Type B pancreatic cell (in vitro differentiated cells): Measurements from ENCODE around the gene MPIG6B. TPM values are rescaled to one million over a fixed set of nuclear protein-coding genes. Genes with fewer than 3 reads are reported as not detected.

Source experiments
- DNase-seq: peaks from one replicate; pipeline ENCODE4 v3.0.0; 2021; ENCODE audit warnings: mixed read lengths; ENCODE audit not compliant: unreplicated experiment; ENCODE audit errors: extremely low spot score
- H3K27ac Mint-ChIP-seq: 2 replicates; pipeline ENCODE4 v1.8.0; 2021; ENCODE audit warnings: mild to moderate bottlenecking, mixed read lengths
- H3K27me3 Mint-ChIP-seq: 2 replicates; pipeline ENCODE4 v1.8.0; 2021; ENCODE audit warnings: mixed read lengths
- H3K36me3 Mint-ChIP-seq: 2 replicates; pipeline ENCODE4 v1.8.0; 2021; ENCODE audit warnings: mixed read lengths
- H3K4me1 Mint-ChIP-seq: one replicate; pipeline ENCODE4 v1.8.0; 2021; ENCODE audit warnings: mixed read lengths; ENCODE audit not compliant: unreplicated experiment
- H3K4me3 Mint-ChIP-seq: 2 replicates; pipeline ENCODE4 v1.8.0; 2021; ENCODE audit warnings: mild to moderate bottlenecking, mixed read lengths
- H3K9me3 Mint-ChIP-seq: 2 replicates; pipeline ENCODE4 v1.8.0; 2021; ENCODE audit warnings: mixed read lengths
- CTCF ChIP-seq: fragments of 200-600 bp; sonication (generic); conservative IDR thresholded peaks from 2 replicates; pipeline ENCODE4 v1.5.0; 2021; ENCODE audit warnings: antibody characterized with exemption, mild to moderate bottlenecking
- total RNA-seq: library from RNA; stranded (reverse); gene quantifications from 2 replicates; pipeline ENCODE4 v1.2.1, GENCODE V29; 2021; ENCODE audit warnings: low replicate concordance

The MPIG6B gene
- total RNA-seq, 1 donor from 2014 or later = 0.41 TPM

- peak; percentile 18 for TF ChIP-seq CTCF
- DNase-seq = no peak
- no peaks in the 10 kb centered on the region for H3K9me3 Mint-ChIP-seq
- peak overlapping the region; percentile 87 for H3K4me3 Mint-ChIP-seq
- no peaks in the 10 kb centered on the region for H3K27me3 Mint-ChIP-seq
- H3K36me3 Mint-ChIP-seq = peaks cover 2% of the 10 kb centered on the region
- H3K4me1 Mint-ChIP-seq = peaks cover 20% of the 10 kb centered on the region
- peak overlapping the region; percentile 77 for H3K27ac Mint-ChIP-seq
Observed at GRCh38 chr6:31681135-31681671, 42.0 kb upstream of the MPIG6B start.

- TF ChIP-seq CTCF = no peak
- Mint-ChIP-seq H3K27me3 (no peaks in the 10 kb centered on the region), H3K36me3 (peaks cover 5% of the 10 kb centered on the region), H3K4me3 (peak overlapping the region; percentile 87), H3K27ac (peak overlapping the region; percentile 95), H3K4me1 (peaks cover 20% of the 10 kb centered on the region), H3K9me3 (no peaks in the 10 kb centered on the region)
- DNase-seq = no peak
Observed at GRCh38 chr6:31683591-31683990, 39.6 kb upstream of the MPIG6B start.

- no peaks in the 10 kb centered on the region for H3K9me3 Mint-ChIP-seq
- peak overlapping the region; percentile 10 for H3K27ac Mint-ChIP-seq
- peaks cover 10% of the 10 kb centered on the region for H3K4me1 Mint-ChIP-seq
- no peak overlapping the region for H3K4me3 Mint-ChIP-seq
- H3K27me3 Mint-ChIP-seq = no peaks in the 10 kb centered on the region
- DNase-seq = no peak
- peaks cover 13% of the 10 kb centered on the region for H3K36me3 Mint-ChIP-seq
- no peak for TF ChIP-seq CTCF
Observed at GRCh38 chr6:31686483-31686882, 36.7 kb upstream of the MPIG6B start.

- Mint-ChIP-seq H3K4me1 (peaks cover 7% of the 10 kb centered on the region), H3K4me3 (no peak overlapping the region), H3K9me3 (no peaks in the 10 kb centered on the region), H3K27ac (no peak overlapping the region), H3K36me3 (peaks cover 13% of the 10 kb centered on the region), H3K27me3 (no peaks in the 10 kb centered on the region)
- no peak for TF ChIP-seq CTCF
- DNase-seq = no peak
Observed at GRCh38 chr6:31687321-31687720, 35.9 kb upstream of the MPIG6B start.

GRCh38 chr6:31687860-31688693 lies 35.1 kb upstream of the MPIG6B start:
- TF ChIP-seq CTCF = no peak
- H3K36me3 Mint-ChIP-seq = peaks cover 13% of the 10 kb centered on the region
- no peak overlapping the region for H3K27ac Mint-ChIP-seq
- H3K4me3 Mint-ChIP-seq = no peak overlapping the region
- DNase-seq = no peak
- no peaks in the 10 kb centered on the region for H3K27me3 Mint-ChIP-seq
- H3K4me1 Mint-ChIP-seq = peaks cover 6% of the 10 kb centered on the region
- no peaks in the 10 kb centered on the region for H3K9me3 Mint-ChIP-seq
